SIG-M5 treated with dmso at 0.1 percent for 504 hours (cell line): Measurements from ENCODE around the gene AMZ1.

Source experiments
- DNase-seq: peaks from one replicate; lab custom pipeline; 2025; ENCODE audit not compliant: unreplicated experiment; lab: John Stamatoyannopoulos, UW

Gene AMZ1

GRCh38 chr7:2764621-2765020, 76.6 kb downstream of the AMZ1 start:
- no peak for DNase-seq
